Testis (tissue), 3 donors: ENCODE results near the gene ACOT4. TPM values are rescaled to one million over a fixed set of nuclear protein-coding genes. Genes with fewer than 3 reads are reported as not detected.
"Not testable (repeated sequence)": the region's sequence is repeated elsewhere in the genome, so short reads cannot be mapped to it uniquely, and the experiment has no call there.

Experiments
- DNase-seq: peaks from one replicate; pipeline ENCODE4 v3.0.0-alpha.2; 2019
- H3K27ac ChIP-seq, 2 donors: fragments of 200-600 bp; sonication (generic); one replicate each; pipeline ENCODE4 v1.5.1; 2019
- H3K27me3 ChIP-seq: fragments of 200-600 bp; sonication (generic); one replicate; pipeline ENCODE4 v1.5.1; 2019
- H3K36me3 ChIP-seq: fragments of 200-600 bp; sonication (generic); one replicate; pipeline ENCODE4 v1.5.1; 2017; ENCODE audit warnings: low read depth; ENCODE audit errors: missing control alignments
- H3K4me1 ChIP-seq: fragments of 200-600 bp; sonication (generic); one replicate; pipeline ENCODE4 v1.5.1; 2019
- H3K4me3 ChIP-seq, 2 donors: fragments of 200-600 bp; sonication (generic); one replicate each; pipeline ENCODE4 v1.5.1; 2017 to 2019
- H3K9me3 ChIP-seq: fragments of 200-600 bp; sonication (generic); one replicate; pipeline ENCODE4 v1.5.1; 2017
- POLR2A ChIP-seq: fragments of 450-650 bp; IDR thresholded peaks from one replicate; pipeline ENCODE4 v1.6.1; 2017; ENCODE audit warnings: antibody characterized with exemption, mild to moderate bottlenecking, moderate library complexity
- WGBS, 2 donors: methylation state at CpG; one replicate each; pipeline ENCODE4 v1.1.5; 2018; 5-methylcytosine and 5-hydroxymethylcytosine counted together
- intact Hi-C: fragments of 100-400 bp; cut with DNase I; formaldehyde crosslinking; loops from one replicate; pipeline ENCODE4 v1.15.1; 2023; ENCODE audit warnings: low total_unique reads
- polyA plus RNA-seq: library from polyadenylated mRNA; stranded (reverse); fragments of 350-450 nt; fragmentation: Illumina TruSeq; extraction: RNeasy Lipid Tissue Mini Kit (QIAGEN cat#74804); gene quantifications from one replicate; pipeline ENCODE4 v1.2.3, GENCODE V29; 2014; ENCODE audit warnings: low read depth, low replicate concordance; ENCODE audit not compliant: insufficient read depth
- total RNA-seq, 2 donors: library from RNA; depleted of rRNA; stranded (reverse); fragments of >200 nt; gene quantifications; one replicate each; pipeline ENCODE4 v1.2.3, GENCODE V29; 2016
- TF ChIP-seq, protein P1 (sequence below), 3 experiments: fragments of 450-650 bp in 2 of 3; fragments of 200-600 bp in 1 of 3; sonication (generic) in 1 of 3; IDR thresholded peaks; one replicate each; pipeline ENCODE4 v1.5.1; 2016 to 2019; ENCODE audit warnings: antibody characterized with exemption in 3 of 3, mild to moderate bottlenecking in 2 of 3, moderate library complexity in 1 of 3

The ACOT4 gene
- total and polyA plus RNA-seq, 3 donors from 2014 or later, result 3.6 to 8.3 (median 6.1) TPM

DNA sequence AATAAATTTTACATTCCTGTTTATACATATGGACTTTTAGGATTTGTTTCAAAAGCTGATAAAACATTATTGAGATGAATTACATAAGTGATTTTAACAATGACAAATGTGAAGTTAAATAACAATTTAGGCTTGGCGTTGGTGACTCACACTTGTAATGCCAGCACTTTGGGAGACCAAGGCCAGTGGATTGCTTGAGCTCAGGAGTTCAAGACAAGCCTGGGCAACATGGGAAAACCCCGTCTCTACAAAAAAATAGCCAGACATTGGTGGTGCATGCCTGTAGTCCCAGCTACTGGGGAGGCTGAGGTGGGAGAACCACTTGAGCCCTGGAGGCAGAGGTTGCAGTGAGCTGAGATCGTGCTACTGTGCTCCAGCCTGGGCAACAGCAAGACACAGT is 15.3 kb upstream of the ACOT4 start:
- no peaks in the 10 kb centered on the region for H3K36me3 ChIP-seq
- no peak for TF ChIP-seq POLR2A
- TF ChIP-seq, protein P1, sequence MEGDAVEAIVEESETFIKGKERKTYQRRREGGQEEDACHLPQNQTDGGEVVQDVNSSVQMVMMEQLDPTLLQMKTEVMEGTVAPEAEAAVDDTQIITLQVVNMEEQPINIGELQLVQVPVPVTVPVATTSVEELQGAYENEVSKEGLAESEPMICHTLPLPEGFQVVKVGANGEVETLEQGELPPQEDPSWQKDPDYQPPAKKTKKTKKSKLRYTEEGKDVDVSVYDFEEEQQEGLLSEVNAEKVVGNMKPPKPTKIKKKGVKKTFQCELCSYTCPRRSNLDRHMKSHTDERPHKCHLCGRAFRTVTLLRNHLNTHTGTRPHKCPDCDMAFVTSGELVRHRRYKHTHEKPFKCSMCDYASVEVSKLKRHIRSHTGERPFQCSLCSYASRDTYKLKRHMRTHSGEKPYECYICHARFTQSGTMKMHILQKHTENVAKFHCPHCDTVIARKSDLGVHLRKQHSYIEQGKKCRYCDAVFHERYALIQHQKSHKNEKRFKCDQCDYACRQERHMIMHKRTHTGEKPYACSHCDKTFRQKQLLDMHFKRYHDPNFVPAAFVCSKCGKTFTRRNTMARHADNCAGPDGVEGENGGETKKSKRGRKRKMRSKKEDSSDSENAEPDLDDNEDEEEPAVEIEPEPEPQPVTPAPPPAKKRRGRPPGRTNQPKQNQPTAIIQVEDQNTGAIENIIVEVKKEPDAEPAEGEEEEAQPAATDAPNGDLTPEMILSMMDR (IDR thresholded peaks at IDR 0.05), result no peak
- DNase-seq, result no peak
- H3K27me3 ChIP-seq, result no peaks in the 10 kb centered on the region
- H3K27ac ChIP-seq, result no peak overlapping the region
- H3K9me3 ChIP-seq, result no peaks in the 10 kb centered on the region
- WGBS, 2 donors, result 81 to 84% methylated on average over 3 of the region's 3 CpGs
- intact Hi-C loops, result no loop called here
- no peaks in the 10 kb centered on the region for H3K4me1 ChIP-seq
- H3K4me3 ChIP-seq, result no peak overlapping the region

DNA sequence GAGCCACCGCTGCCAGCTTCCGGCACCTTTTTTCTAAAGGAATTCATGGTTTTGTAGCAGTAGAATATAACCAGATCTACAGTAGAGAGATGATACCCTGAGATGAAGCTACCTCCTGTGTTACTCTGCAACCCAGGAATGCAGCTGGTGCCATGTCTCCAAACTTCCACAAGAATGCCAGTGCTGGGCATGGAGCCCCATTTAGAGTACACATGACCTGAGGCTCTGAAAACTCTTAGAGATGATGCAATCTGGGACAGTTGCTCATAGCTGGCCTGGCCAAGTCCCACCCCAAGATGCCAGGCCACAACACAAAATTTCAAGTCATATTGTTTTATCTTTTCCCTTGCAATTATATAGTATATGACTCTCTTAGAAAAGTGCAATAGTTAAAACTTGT is 14.5 kb upstream of the ACOT4 start:
- H3K4me1 ChIP-seq, H3K27ac ChIP-seq, H3K9me3 ChIP-seq, H3K36me3 ChIP-seq, DNase-seq, H3K27me3 ChIP-seq, intact Hi-C loops, H3K4me3 ChIP-seq: not testable (repeated sequence)
- 100% methylated on average over 1 of the region's 2 CpGs; no CpG with 5 or more reads in 1 of the 2 donors for WGBS, 2 donors

DNA sequence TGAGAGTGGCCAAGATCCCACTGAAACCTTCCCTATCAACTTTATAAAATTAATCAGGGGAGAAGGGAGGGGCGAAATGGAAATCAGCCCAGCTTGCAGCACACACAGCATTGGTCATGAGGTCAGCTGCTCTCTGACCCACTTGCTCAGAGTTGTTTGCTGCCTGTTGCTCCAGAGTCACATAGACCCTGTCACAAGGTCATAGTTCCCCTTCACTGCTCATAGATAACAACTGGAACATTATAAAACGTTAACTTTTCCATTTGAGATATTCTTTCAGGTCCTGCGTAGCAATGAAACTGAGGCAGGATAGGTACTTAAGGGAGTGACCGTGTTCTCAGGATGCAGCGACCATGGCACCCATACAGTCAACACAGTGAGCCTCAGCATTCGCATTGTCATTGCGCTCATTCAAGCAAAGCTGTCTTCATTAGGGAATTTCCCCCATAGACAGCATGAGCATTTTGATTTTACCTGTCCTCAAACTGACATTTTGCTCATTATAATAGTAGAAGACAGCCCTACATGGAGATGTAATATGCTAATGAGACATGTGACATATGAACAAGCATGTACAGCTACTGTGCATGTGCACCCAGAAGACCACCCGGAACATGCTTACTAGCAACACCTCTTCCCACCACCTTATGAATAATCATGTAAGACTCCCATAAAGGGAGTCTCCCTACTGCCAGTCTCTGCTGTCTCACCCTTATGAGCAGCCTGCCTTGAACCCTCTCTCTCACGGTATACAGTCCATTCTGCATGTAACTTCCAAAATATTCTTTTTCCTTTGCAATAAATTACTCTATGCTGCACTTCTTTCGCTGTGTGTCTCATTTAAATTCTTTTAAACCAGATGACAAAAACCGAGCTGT is 9.3 kb upstream of the ACOT4 start:
- H3K36me3 ChIP-seq, DNase-seq, intact Hi-C loops, H3K27me3 ChIP-seq, H3K27ac ChIP-seq, H3K4me1 ChIP-seq, H3K4me3 ChIP-seq, H3K9me3 ChIP-seq: not testable (repeated sequence)
- WGBS, 2 donors, result 69 to 93% methylated on average over 8 to 9 of the region's 11 CpGs

DNA sequence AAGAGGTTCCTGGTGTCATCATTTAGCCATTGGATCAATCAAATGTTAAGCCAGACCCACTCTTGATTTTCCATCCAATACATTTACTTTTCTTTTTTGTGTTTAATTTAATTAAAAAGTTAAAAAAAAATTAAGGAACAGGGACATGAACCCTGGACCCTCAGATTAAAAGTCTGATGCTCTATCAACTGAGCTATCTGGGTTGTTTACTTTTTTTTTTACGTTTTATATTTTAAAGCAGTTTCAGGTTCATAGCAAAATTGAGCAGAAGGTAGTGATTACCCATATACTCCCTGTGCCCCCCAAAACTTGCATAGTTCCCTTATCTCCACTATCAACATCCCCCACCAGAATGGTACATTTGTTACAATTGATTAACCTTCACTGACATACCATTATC is 3.0 kb upstream of the ACOT4 start:
- H3K9me3 ChIP-seq, result no peaks in the 10 kb centered on the region
- 68 to 79% methylated on average over 1 of the region's 1 CpG for WGBS, 2 donors
- no peaks in the 10 kb centered on the region for H3K27me3 ChIP-seq
- H3K4me1 ChIP-seq, result no peaks in the 10 kb centered on the region
- intact Hi-C loops, result no loop called here
- TF ChIP-seq, protein P1 (IDR thresholded peaks at IDR 0.05), result no peak
- TF ChIP-seq POLR2A, result no peak
- no peak for DNase-seq
- H3K36me3 ChIP-seq, result no peaks in the 10 kb centered on the region
- H3K27ac ChIP-seq, result no peak overlapping the region
- H3K4me3 ChIP-seq, result no peak overlapping the region

DNA sequence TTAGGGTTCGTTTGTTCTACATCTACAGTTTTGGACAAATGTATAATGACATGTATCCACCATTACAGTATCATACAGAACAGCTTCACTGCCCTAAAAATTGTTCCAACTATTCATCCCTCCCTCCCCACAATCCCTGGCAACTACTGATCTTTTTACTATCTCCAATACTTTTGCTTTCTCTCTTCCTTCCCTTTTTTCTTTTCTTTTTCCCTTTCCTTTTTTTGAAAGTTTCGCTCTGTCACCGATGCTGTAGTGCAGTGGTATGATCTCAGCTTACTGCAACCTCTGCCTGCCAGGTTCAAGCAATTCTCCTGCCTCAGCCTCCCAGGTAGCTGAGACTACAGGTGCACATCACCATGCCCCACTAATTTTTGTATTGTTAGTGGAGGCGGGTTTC is 2.6 kb upstream of the ACOT4 start:
- intact Hi-C loops, result no loop called here
- H3K4me3 ChIP-seq, result no peak overlapping the region
- no peaks in the 10 kb centered on the region for H3K36me3 ChIP-seq
- H3K9me3 ChIP-seq, result no peaks in the 10 kb centered on the region
- no peak for DNase-seq
- H3K4me1 ChIP-seq, result no peaks in the 10 kb centered on the region
- no peak overlapping the region for H3K27ac ChIP-seq
- TF ChIP-seq POLR2A, result no peak
- TF ChIP-seq, protein P1 (IDR thresholded peaks at IDR 0.05), result no peak
- 61 to 72% methylated on average over 4 of the region's 4 CpGs for WGBS, 2 donors
- no peaks in the 10 kb centered on the region for H3K27me3 ChIP-seq

DNA sequence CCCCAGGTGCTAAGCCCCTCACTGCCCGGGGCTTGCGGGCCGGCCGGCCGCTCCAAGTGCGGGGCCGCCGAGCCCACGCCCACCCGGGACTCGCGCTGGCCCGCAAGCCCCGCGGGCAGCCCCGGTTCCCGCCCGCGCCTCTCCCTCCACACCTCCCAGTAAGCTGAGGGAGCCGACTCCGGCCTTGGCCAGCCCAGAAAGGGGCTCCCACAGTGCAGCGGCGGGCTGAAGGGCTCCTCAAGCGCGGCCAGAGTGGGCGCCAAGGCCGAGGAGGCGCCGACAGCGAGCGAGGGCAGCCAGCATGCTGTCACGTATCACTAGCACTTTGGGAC is 1.0 kb upstream of the ACOT4 start:
- H3K36me3 ChIP-seq, H3K9me3 ChIP-seq, DNase-seq, H3K27ac ChIP-seq, H3K27me3 ChIP-seq, H3K4me1 ChIP-seq, intact Hi-C loops: not testable (repeated sequence)
- H3K4me3 ChIP-seq, result peak overlapping the region; percentile 42 to 68
- WGBS, 2 donors, result 76 to 86% methylated on average over 14 to 32 of the region's 32 CpGs
